Hematopoietic multipotent progenitor cell treated with erythropoietin and hydrocortisone succinate and interleukin-3 and kit ligand, for 6 days (in vitro differentiated cells): ENCODE data around the gene DUSP22.

ENCODE experiments used
- DNase-seq: peaks from one replicate; pipeline ENCODE4 v3.0.0-alpha.2; 2015

The DUSP22 gene

DNA sequence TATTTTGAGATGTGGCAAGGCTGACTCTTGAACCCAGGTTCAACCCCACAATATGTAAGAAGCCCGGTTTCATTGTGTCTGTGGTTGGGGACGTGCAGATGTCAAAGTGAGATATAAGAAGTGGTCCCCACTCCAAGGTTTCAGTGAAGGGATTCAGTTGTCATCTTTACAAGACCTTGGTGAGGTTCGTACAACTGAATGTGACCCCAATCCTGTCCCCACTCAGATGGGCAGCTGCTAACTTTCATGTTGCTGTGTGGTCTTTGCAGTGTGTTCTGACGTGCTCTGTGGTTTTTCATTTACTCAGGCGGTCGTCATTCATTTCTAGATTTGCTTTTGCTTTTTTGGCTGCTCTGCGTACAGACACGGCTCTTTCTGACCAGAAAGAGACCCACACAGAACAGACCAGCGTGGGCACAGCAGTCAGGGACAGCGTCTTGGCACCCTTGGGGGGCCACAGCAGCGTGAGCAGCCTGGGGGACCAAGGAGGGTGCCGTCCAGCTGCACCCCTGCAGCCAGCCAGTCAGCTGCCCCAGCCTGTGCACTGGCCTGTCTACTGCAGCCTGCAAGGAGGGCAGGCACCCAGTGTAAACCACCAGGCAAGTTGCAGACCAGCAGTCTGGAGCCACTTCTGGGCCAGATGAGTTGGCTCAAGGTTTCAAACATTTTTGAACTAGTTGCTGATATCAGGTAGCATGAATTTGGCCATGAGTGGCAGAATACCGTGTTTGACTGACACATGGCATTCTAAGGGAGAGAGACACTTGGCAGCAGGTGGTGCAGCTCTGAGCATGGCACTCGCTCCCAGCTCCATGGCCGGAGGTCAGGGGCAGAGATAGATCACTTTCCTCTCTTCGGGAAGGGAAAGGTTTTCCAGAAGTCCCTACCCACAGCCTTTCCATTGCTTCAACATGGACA is 49.9 kb downstream of the DUSP22 start:
- DNase-seq, result no peak

DNA sequence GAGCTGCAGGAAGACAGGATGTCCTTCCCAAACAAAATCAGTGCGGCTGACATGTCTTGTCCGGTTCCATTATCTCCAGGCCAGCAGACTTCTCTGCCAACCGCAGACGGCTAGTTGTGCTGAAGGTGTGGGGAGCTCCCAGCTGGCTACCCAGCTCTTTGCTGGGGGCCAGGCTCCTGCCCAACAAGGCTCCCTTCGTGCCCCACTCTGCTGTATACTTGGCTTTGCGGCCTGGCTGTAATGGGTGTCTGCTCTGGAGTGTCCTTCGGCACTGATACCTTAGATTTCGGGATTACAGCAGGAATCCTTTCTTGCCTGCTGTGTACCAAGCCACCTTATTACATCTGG is 50.5 kb downstream of the DUSP22 start:
- no peak for DNase-seq

DNA sequence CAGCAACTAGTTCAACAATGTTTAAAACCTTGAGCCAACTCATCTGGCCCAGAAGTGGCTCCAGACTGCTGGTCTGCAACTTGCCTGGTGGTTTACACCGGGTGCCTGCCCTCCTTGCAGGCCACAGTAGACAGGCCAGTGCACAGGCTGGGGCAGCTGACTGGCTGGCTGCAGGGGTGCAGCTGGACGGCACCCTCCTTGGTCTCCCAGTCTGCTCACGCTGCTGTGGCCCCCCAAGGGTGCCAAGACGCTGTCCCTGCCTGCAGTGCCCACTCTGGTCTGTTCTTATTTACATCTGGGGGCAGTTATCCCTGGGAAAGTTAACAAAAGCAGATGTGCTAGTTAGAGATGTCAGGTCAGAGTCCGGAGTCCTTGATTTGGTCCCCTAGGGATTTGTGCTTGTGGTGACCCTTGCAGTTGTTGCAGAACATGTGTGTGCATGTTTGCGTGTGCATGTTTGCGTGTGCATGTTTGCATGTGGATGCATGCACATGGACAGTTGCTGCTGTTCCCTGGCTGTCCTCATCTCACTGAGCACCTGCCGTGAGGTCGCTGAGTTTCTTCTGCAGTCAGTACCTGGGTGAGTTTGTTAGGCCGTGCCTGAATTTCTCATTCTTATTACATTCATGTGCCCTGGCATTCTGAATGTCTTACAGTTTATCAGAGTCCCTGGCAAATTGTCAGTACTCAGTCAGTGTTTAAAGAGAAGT is 51.1 kb downstream of the DUSP22 start:
- no peak for DNase-seq

DNA sequence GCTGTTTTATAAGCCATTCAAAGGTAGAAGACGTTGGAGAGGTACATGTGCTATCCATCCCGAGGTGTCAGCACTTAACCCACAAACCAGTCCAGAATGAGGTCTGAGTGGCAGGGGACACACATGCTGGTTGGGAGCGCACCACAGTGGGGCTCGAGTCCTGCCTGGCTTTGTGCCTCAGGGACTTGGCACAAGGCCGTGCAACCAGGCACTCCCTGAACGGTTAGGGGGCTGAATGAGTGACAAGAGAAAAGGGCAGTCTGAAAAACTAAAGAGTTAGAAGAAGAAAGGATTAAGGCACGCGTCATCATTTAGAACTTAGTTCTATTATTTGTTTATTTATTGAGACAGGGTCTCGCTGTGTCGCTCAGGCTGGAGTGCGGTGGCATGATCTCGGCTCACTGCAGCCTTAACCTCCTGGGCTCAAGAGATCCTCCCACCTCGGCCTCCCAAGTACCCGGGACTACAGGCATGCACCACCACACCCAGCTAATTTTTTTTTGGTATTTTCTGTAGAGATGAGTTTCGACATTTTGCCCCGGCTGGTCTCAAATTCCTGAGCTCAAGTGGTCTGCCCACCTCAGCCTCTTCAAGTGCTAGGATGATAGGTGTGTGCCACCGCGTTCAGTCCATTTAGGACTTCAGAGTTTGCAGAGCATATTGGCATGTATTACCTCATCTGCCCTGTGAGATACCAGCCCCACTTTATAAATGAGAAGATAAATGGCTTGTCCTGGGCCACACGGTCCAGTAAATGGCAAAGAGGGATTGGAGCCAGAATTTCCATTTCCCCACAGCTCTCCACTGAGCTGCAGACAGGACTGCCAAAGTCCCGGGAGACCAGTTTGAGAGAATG is 51.9 kb downstream of the DUSP22 start:
- no peak for DNase-seq

DNA sequence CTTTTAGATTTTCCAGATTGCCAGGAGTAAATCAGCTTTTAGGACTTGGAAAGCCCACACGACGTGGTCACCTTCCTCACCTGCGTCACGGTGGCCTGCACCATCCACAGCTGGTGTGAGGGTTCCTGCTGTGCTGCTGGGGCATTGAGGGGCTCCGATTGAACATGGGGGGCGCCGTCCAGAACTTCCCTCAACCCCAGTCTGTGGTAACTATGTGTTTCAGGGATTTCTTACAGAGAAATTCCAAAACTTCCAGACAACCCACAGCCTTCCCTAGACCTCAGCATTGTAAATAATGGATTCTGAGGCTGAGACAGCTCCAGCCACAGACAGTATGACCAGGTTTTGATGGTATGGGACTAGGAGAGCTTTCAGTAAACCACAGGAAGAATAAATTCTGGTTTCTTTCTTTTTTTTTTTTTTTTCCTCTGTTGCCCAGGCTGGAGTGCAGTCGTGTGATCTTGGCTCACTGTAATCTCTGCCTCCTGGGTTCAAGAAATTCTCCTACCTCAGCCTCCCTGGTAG is 52.6 kb downstream of the DUSP22 start:
- no peak for DNase-seq

DNA sequence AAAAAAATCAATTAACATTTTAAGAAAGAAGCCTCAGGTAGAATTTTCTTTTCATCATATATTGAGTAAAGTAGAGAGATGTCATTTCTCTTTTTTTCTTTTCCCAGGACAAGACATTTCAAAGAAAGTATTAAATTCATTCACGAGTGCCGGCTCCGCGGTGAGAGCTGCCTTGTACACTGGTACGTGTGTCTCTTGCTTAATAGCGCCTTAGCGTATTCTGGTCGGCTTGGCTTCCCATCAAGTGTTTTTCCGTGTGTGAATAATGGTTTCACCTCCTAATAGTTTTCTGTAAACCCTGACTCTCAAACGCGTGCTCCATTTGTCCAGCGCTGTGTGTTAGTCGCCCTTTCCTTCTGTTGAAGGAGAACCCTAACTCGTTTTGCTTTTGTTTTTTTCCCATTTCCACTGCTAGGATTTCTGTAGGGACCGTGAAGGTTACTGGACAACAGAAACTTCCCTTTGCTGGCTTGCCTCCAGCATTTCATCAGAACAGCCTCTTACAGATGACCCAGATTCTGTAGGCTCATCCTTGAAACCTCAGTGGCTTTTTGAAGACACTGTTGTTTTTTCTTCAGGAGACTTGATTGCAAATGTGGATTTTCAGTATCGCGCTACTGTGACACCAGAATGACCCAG is 53.6 kb downstream of the DUSP22 start:
- no peak for DNase-seq

DNA sequence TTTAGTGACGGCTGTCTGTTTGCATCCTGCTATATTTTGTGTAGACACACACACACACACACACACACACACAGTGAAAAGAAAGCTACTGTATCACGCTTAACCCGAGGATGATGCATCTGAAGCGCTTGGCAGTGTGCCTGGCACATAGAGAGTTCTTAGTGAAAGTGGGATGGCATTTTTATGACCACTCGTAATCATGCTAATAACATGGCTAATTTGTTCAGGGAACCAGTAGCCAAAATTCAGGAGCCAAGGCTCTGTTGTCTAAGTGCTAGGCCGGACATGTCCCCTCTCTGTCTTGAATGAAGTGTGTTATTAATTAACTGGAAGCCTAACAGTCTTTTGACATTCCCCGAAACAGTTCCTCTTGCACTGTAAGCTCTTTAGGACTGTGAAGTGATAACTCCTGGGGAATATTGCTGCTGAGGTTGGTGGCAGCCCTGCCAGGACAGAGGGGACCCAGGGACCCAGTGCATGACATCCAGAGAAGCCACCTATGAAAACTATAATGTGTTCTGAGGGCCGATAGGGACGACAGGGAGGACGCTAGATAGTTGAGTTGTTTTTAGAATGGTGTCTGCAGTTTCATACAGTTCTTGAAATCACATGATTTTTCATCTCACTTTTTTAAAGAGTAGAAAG is 54.2 kb downstream of the DUSP22 start:
- DNase-seq, result no peak

DNA sequence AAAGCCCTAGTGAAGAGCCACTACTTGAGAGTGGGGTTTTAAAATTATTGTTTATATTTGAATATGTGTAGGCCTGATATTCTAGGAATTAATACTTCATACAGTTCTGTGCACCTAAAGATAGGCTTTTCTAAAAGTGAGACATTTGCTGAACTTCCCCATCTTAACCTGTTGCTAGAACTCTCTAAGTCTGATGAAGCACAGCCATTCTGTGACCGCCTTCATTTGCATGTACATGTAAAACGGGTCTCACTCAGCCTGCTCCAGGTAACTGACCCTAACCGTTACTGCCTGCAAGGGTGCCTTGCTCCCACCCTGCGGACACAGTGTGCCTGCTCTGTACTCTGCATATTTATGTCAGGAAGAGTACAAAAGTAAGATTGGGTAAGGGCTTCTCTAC is 54.9 kb downstream of the DUSP22 start:
- no peak for DNase-seq

DNA sequence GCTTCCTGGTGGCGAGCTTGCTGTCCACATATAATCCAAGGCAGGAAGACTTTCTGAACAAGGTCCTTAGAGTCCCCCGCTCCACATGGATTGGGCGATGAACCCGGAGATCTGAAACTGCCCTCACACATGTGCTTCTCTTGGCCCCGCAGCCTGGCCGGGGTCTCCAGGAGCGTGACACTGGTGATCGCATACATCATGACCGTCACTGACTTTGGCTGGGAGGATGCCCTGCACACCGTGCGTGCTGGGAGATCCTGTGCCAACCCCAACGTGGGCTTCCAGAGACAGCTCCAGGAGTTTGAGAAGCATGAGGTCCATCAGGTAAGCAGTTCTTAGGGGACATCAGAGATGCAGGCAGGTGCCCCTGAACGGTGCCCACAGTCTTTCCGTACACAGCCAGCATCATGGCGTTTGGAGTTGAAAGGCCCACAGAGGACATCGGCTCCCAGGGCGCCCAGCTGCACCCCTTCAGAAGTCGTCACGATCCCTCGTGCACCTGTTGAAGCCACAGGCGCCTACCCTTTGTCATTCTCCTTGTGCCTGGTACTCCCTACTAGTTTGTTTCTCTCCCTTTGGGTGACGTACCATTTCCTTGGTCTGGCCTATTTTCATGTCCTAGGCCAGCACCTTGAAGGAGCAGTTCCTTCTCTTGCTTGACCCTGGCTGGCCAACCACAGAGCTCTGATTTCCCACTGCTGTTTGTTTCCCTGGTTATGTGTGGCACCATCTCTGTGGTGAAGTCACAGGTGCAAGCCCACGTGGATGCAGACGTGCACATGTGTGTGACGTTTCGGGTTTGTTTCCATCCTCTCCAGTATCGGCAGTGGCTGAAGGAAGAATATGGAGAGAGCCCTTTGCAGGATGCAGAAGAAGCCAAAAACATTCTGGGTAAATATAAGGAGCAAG is 55.9 kb downstream of the DUSP22 start:
- DNase-seq, result no peak

DNA sequence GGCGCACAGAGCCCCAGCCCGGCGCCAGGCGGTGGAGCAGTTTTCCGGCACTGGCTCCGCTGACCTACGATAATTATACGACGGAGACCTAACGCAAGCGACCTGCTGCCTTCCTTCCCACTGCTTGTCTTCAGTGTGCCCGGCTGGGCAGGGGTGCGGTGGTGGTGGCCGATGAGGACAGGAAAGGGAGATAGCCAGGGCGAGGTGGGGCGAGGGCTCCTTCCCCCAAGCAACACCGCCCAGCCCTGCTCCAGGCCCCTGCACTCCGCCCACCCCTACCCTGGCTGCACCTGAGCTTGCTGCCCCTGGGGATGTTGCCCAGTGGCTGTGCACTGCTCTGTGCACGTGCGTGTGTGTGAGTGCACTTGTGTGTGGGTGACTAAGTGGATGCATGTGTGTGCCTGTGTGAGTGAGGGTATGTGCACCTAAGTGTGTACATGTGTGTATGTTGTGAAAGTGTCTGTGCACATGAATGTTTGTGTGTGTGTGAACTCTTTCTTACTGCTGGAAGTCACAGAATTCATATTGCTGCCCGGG is 56.6 kb downstream of the DUSP22 start:
- no peak for DNase-seq

DNA sequence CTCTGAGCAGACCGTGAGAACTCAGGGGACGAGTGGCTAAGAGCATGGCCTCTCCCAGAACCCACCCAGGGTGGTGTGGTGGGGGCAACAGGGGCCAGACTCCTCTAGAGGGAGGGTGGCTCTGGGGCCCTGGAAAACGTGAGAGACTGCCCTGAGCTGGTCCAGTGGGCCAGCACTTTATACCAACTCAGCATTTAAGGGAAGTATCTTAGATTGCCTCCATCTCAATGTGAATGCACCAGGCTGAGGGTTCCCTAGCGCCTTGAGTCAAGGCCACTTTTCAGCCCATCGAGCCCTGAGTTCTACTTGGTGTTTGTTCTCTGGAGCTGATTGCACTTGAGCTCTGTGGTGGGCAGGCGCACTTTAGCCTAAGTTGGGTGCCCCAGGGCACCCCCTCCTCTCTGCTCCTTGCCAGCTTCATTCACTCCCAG is 57.2 kb downstream of the DUSP22 start:
- DNase-seq, result no peak

DNA sequence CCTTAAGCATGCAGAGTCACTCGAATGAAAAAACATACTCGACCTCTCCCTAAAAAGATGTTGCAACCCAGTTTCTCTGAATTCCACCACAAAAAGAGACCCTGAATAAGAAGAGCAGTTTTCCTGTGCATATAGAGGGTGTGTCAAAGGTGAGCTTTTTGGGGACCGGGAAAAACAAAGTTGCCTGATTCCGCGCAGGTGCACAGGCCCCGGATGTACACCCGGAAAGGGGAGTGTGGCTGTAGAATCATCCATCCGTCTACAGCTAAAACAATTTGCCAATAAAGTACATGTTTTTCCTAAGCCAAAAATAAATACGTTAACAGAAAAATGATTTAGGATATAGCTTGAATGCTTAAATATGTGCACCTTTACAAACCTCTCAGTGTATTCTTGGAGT is 58.1 kb downstream of the DUSP22 start:
- DNase-seq, result no peak

DNA sequence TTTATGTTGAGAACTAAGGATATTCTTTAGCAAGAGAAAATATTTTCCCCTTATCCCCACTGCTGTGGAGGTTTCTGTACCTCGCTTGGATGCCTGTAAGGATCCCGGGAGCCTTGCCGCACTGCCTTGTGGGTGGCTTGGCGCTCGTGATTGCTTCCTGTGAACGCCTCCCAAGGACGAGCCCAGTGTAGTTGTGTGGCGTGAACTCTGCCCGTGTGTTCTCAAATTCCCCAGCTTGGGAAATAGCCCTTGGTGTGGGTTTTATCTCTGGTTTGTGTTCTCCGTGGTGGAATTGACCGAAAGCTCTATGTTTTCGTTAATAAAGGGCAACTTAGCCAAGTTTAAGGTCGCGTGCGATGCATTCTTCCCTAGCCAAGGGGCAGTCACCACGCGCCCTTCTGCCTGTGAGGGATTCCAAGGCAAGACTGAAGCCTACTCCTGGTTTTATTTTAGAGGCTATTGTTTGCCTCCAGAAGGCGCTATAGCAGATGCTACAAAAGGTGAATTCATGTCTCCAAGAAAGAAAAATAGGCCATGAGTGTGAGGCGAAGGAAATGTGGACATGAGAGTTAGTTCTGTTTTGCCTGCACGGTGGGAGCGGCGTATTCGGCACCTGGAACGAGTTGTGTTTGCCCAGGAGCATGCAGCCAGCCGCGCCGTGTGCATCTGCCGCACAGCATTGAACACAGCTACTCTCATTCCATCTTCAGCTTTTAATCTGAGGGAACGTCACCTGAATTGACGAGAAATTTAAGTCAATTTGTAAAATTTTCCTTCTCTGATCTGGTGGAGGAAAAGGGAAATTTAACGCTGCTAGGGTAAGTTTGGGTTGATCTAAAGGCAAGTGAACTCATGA is 59.0 kb downstream of the DUSP22 start:
- DNase-seq, result no peak

DNA sequence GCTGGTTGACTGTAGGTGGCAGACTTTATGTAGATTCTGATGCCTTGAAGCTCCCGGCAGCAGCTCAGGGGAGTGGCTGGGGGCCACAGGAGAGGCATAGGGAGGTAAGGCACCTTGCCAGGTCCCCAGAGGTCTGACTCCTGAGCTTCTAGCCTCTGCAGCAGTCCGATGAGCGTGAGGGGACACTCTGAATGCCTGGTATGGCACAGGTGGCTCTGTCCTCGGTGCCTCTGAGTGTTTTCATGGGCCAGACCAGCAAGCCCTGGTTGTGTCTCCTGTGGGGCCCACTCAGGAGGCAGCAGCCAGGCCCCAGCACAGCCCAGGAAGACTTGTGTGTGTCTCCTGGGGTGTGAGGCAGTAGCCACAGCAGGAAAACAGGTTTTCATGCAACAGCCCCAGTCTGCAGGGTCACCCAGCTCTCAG is 59.6 kb downstream of the DUSP22 start:
- DNase-seq, result no peak

DNA sequence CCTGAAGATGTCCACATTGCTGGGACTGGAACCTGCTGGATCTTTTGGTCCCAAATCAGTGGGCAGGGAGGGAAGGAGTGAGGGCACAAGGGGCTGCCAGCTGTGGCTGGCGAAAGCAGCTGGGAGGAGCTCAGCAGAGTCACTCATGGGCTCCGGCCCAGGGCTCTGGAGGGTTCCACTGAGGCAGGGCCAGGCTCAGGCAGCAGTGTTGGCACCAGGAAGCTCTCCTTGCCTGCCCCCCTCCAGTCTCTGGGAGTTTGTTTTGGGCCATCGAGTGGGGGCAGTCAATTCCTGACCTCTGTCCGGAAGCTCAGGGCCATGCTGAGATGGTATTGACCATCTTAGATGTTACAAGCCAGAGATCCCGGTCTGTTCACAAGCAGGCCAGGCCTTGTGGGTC is 60.2 kb downstream of the DUSP22 start:
- no peak for DNase-seq

DNA sequence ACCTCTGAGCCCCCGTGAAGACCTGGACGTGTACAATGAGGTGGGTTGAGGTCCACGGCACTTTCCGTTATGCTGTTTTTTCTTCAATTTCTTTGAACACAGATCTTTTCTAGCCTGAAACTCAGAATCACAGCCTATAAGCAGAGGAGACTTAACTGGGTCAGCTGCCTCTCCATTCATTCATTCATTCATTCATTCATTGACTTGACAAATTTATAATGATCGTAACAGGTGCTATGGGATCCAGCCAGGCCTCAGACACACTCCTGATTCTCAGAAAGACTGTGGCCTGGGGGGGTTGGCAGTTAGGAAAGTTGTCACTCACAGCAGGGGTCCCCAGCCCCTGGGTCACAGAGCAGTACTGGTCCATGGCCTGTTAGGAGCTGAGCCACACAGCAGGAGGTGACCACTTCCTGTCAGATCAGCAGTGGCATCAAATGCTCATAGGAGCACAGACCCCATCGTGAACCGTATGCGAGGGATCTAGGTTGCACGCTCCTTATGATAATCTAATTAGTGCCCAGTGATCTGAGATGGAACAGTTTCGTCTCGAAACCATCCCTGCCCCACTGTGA is 60.7 kb downstream of the DUSP22 start:
- DNase-seq, result no peak

DNA sequence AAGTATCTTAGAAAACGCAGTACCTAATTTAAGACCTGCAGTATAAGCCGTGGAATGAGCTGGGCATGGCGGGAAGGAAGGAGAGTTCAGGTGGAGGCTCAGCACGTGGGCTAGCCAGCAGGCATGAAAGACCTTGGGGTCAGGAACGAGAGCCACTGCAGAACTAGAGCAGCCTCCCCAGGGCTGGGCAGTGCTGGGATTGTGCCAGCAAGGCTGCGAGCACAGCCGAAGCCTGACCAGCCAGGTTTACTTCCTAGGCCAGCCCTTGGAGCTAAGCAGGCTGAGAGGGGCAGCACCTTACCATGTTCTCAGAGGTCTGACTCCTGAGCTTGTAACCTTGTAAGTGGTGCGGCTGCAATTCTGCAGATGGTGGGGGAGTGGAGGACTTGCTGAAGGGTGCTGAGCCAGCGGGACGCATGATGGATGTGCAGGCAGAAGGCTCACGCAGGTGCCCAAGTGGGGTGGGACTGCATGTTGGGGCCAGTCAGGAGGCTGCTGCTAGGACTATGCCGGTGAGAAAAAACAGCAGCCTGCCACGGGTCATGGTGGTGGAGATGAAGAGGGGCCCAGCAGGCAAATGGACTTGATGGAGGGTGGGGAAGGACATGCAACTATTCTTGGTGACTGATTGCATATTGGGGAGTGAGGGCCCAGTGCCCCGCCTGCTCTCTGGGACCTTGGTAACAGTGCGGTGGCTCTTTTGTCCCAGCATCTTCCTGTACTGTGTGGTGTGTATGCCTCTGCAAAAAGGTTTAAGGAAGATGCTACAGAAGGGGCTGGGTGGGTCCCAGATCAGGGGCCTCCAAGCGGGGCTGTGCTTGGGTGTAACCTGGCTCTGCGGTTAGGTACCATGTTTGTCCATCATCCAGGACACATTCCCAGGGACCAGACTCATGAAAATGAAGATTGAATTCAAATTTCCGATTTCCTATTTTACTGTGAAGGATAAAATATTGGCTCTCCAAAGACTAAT is 61.6 kb downstream of the DUSP22 start:
- no peak for DNase-seq
